Measurements from ENCODE around the gene IFNLR1.
"Not testable (repeated sequence)": the region's sequence is repeated elsewhere in the genome, so short reads cannot be mapped to it uniquely, and the experiment has no call there.

Gene IFNLR1

GRCh38 chr1:24215226-24215814 lies 28.2 kb upstream of the IFNLR1 start:
- TF ChIP-seq CTCF (IDR thresholded peaks at IDR 0.05; ENCODE audit: control insufficient read depth, insufficient read depth, low read depth, low read length, missing control alignments), result no peak
- H3K4me3 ChIP-seq (ENCODE audit: control insufficient read depth, low read depth, low read length), result no peak overlapping the region
- no peak for DNase-seq (ENCODE audit: low read depth)

GRCh38 chr1:24212376-24212775 lies 25.3 kb upstream of the IFNLR1 start:
- no peak for TF ChIP-seq CTCF (IDR thresholded peaks at IDR 0.05; ENCODE audit: control insufficient read depth, insufficient read depth, low read depth, low read length, missing control alignments)

GRCh38 chr1:24210195-24210627 lies 23.1 kb upstream of the IFNLR1 start:
- no peak for DNase-seq (ENCODE audit: low read depth)
- H3K4me3 ChIP-seq (ENCODE audit: control insufficient read depth, low read depth, low read length), result no peak overlapping the region
- TF ChIP-seq CTCF (IDR thresholded peaks at IDR 0.05; ENCODE audit: control insufficient read depth, insufficient read depth, low read depth, low read length, missing control alignments), result no peak

More at GRCh38 chr1:24212376-24212775, 25.3 kb upstream of the IFNLR1 start:
- no peak for DNase-seq (ENCODE audit: low read depth)
- no peak overlapping the region for H3K4me3 ChIP-seq (ENCODE audit: control insufficient read depth, low read depth, low read length)

GRCh38 chr1:24209097-24209496 lies 22.0 kb upstream of the IFNLR1 start:
- DNase-seq (ENCODE audit: low read depth), result no peak
- H3K4me3 ChIP-seq (ENCODE audit: control insufficient read depth, low read depth, low read length), result no peak overlapping the region
- TF ChIP-seq CTCF (IDR thresholded peaks at IDR 0.05; ENCODE audit: control insufficient read depth, insufficient read depth, low read depth, low read length, missing control alignments), result no peak

GRCh38 chr1:24207709-24208108 lies 20.6 kb upstream of the IFNLR1 start:
- H3K4me3 ChIP-seq (ENCODE audit: control insufficient read depth, low read depth, low read length), result no peak overlapping the region
- TF ChIP-seq CTCF (IDR thresholded peaks at IDR 0.05; ENCODE audit: control insufficient read depth, insufficient read depth, low read depth, low read length, missing control alignments), result no peak

GRCh38 chr1:24207395-24207687 lies 20.3 kb upstream of the IFNLR1 start:
- not testable (repeated sequence) for H3K4me3 ChIP-seq (ENCODE audit: control insufficient read depth, low read depth, low read length); DNase-seq (ENCODE audit: low read depth)

More at GRCh38 chr1:24207709-24208108, 20.6 kb upstream of the IFNLR1 start:
- no peak for DNase-seq (ENCODE audit: low read depth)

GRCh38 chr1:24206516-24207394 lies 19.7 kb upstream of the IFNLR1 start:
- no peak overlapping the region for H3K4me3 ChIP-seq (ENCODE audit: control insufficient read depth, low read depth, low read length)
- TF ChIP-seq CTCF (IDR thresholded peaks at IDR 0.05; ENCODE audit: control insufficient read depth, insufficient read depth, low read depth, low read length, missing control alignments), result no peak
- no peak for DNase-seq (ENCODE audit: low read depth)

Measured in AG09309 (cell line).